Measurements from ENCODE around the gene SPG11.
A peak's percentile ranks its signal among the peaks of the same experiment; 100 is the strongest.

Gene SPG11

DNA sequence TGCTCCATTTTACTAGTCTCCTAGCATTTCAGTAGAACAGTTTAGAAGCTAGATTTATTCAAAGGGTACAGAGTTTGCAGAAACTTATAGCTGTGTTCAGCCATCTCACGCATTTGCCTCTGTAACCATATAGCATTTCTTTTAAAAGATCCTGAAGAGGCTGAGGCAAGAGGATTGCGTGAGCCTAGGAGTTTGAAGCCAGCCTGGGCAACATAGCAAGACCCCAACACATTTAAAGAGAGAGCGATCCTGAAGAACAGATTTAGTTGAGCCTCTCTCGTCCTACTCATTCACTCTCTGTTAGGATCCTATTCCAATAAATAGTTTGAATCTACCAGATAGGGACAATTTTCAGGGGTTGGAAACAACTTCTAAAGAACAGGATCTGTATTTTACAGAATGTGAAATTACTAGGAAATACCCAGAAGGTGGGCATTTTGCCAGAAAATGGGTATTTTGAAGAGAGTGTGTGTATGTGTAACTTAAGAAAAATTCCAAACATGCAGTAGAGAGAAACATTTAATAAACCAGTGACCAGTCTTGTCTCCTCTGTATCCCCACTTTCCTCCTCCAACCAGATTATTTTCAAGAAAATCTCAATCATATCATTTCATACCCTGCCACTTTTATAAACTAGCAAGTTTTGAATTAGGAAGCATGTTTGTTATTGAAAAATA is 122.0 kb downstream of the SPG11 start:
- peaks cover 80% of the 10 kb centered on the region for H3K79me2 ChIP-seq (ENCODE audit: insufficient read depth, low read length)
- H3K9me3 ChIP-seq (ENCODE audit: insufficient read depth, low read depth, low read length): no peaks in the 10 kb centered on the region
- H3K9me2 ChIP-seq (replicated peaks; ENCODE audit: low read depth, low read length): no peaks in the 10 kb centered on the region
- no peak overlapping the region for H2AFZ ChIP-seq (ENCODE audit: low read length)
- H3K9ac ChIP-seq (ENCODE audit: low read depth, low read length, poor library complexity, severe bottlenecking): peak overlapping the region; percentile 7
- H3F3A ChIP-seq (ENCODE audit: low read depth): no peaks in the 10 kb centered on the region
- H3K36me3 ChIP-seq (ENCODE audit: insufficient read depth, low read length): no peaks in the 10 kb centered on the region
- H4K20me1 ChIP-seq (ENCODE audit: insufficient read depth, low read length, poor library complexity, severe bottlenecking): peaks cover 61% of the 10 kb centered on the region
- peaks cover 47% of the 10 kb centered on the region for H3K4me1 ChIP-seq (ENCODE audit: insufficient read depth, low read length, poor library complexity, severe bottlenecking)
- TF ChIP-seq, protein P1, sequence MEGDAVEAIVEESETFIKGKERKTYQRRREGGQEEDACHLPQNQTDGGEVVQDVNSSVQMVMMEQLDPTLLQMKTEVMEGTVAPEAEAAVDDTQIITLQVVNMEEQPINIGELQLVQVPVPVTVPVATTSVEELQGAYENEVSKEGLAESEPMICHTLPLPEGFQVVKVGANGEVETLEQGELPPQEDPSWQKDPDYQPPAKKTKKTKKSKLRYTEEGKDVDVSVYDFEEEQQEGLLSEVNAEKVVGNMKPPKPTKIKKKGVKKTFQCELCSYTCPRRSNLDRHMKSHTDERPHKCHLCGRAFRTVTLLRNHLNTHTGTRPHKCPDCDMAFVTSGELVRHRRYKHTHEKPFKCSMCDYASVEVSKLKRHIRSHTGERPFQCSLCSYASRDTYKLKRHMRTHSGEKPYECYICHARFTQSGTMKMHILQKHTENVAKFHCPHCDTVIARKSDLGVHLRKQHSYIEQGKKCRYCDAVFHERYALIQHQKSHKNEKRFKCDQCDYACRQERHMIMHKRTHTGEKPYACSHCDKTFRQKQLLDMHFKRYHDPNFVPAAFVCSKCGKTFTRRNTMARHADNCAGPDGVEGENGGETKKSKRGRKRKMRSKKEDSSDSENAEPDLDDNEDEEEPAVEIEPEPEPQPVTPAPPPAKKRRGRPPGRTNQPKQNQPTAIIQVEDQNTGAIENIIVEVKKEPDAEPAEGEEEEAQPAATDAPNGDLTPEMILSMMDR (conservative IDR thresholded peaks at IDR 0.05; ENCODE audit: low read length): no peak
- no peak for TF ChIP-seq EZH2phosphoT487 (IDR thresholded peaks at IDR 0.05; ENCODE audit: borderline replicate concordance)
- no peaks in the 10 kb centered on the region for H3K27me3 ChIP-seq (ENCODE audit: insufficient read depth, low read length, poor library complexity, severe bottlenecking)
- H3K4me2 ChIP-seq (ENCODE audit: low read depth, low read length, poor library complexity, severe bottlenecking): peak overlapping the region; percentile 52
- H3K4me3 ChIP-seq (ENCODE audit: low read length, poor library complexity, severe bottlenecking): peak overlapping the region; percentile 45

DNA sequence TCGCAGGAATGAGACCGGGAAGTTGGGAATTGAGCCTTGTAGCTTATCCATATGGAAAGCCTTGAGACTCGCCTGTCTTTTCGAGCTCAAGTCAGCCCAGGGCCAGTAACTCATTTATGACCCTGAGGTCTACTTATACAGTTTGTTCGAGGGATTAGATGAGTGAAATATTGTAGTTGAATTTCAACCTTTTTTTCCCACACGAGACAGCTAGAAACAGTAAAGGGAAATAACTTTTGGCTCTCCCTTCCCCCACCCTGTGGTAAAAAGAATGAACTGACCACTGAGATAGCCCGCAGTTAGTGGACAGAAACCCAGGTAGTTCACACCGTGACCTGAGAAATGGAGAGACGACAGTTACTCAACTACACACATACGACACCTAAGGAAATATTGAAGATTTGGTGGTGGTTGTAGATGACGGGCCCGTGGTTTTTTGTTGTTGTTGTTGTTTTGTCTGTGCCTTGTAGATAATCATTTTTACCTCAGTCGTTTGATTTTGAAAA is 125.7 kb downstream of the SPG11 start:
- H3K27me3 ChIP-seq (ENCODE audit: insufficient read depth, low read length, poor library complexity, severe bottlenecking): no peaks in the 10 kb centered on the region

DNA sequence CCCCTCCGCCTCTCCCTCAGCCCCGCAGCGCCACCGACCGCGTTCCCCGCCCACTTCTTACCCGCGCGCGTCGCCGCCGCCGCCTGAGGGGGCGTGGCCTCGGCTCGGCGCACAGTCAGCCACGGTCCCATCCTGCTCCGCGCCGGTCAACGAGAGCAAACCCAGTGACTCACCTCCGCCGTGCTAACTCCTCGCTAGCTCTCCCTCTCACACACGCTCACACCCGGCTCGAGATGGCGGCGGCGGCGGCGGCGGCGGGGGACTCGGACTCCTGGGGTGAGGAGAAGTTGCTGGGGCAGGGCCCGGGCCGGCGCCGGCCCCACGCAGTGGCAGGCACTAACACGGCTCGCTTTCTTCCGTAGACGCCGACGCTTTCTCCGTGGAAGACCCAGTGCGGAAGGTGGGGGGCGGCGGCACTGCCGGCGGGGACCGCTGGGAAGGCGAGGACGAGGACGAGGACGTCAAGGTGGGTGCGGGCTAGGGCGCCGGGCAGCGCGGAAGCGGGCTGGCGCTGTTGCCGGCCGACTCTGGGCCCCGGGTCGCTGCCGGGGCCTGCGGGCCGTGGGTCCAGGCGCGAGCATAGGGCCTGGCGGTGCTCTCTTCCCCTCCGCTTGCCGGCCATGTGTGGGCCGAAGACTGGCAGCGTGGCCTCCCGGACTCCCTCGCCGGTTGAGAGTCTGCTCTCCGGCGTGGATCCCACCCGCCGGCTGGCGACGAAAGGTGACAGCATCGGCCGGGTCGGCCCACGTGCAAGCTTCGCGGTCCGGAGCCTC is 126.3 kb downstream of the SPG11 start, which contains the start of gene EIF3J:
Gene EIF3J, plus strand, starts transcription at position 186 of the 773 bp plus-strand sequence. Its CDS starts 48 bp downstream, at position 234.
- H3K27me3 ChIP-seq (ENCODE audit: insufficient read depth, low read length, poor library complexity, severe bottlenecking): no peaks in the 10 kb centered on the region
- peak within 1 kb of the TSS; percentile 88 for H3K4me3 ChIP-seq (ENCODE audit: low read length, poor library complexity, severe bottlenecking)
- peaks cover 30% of the 10 kb centered on the region for H4K20me1 ChIP-seq (ENCODE audit: insufficient read depth, low read length, poor library complexity, severe bottlenecking)
- H3K9me3 ChIP-seq (ENCODE audit: insufficient read depth, low read depth, low read length): no peaks in the 10 kb centered on the region
- peak within 1 kb of the TSS; percentile 88 for H2AFZ ChIP-seq (ENCODE audit: low read length)
- H3K79me2 ChIP-seq (ENCODE audit: insufficient read depth, low read length): peaks cover 64% of the 10 kb centered on the region
- H3K9ac ChIP-seq (ENCODE audit: low read depth, low read length, poor library complexity, severe bottlenecking): peak within 1 kb of the TSS; percentile 88
- no peak for TF ChIP-seq EZH2phosphoT487 (IDR thresholded peaks at IDR 0.05; ENCODE audit: borderline replicate concordance)
- TF ChIP-seq, protein P1 (conservative IDR thresholded peaks at IDR 0.05; ENCODE audit: low read length): no peak
- no peaks in the 10 kb centered on the region for H3K36me3 ChIP-seq (ENCODE audit: insufficient read depth, low read length)
- no peaks in the 10 kb centered on the region for H3F3A ChIP-seq (ENCODE audit: low read depth)
- H3K4me2 ChIP-seq (ENCODE audit: low read depth, low read length, poor library complexity, severe bottlenecking): peak within 1 kb of the TSS; percentile 96
- H3K9me2 ChIP-seq (replicated peaks; ENCODE audit: low read depth, low read length): no peaks in the 10 kb centered on the region
- H3K4me1 ChIP-seq (ENCODE audit: insufficient read depth, low read length, poor library complexity, severe bottlenecking): peaks cover 46% of the 10 kb centered on the region

More for the DNA sequence above, 125.7 kb downstream of the SPG11 start:
- Histone ChIP-seq H3K79me2 (ENCODE audit: insufficient read depth, low read length) (peaks cover 70% of the 10 kb centered on the region), H3K9me2 (replicated peaks; ENCODE audit: low read depth, low read length) (no peaks in the 10 kb centered on the region), H3K36me3 (ENCODE audit: insufficient read depth, low read length) (no peaks in the 10 kb centered on the region), H3K4me1 (ENCODE audit: insufficient read depth, low read length, poor library complexity, severe bottlenecking) (peaks cover 51% of the 10 kb centered on the region), H3K9me3 (ENCODE audit: insufficient read depth, low read depth, low read length) (no peaks in the 10 kb centered on the region), H3K9ac (ENCODE audit: low read depth, low read length, poor library complexity, severe bottlenecking) (peak overlapping the region; percentile 84), H3F3A (ENCODE audit: low read depth) (no peaks in the 10 kb centered on the region), H3K4me2 (ENCODE audit: low read depth, low read length, poor library complexity, severe bottlenecking) (peak overlapping the region; percentile 94), H3K4me3 (ENCODE audit: low read length, poor library complexity, severe bottlenecking) (peak overlapping the region; percentile 88), H4K20me1 (ENCODE audit: insufficient read depth, low read length, poor library complexity, severe bottlenecking) (peaks cover 37% of the 10 kb centered on the region), H2AFZ (ENCODE audit: low read length) (peak overlapping the region; percentile 70)
- TF ChIP-seq, protein P1 (conservative IDR thresholded peaks at IDR 0.05; ENCODE audit: low read length): no peak
- TF ChIP-seq EZH2phosphoT487 (IDR thresholded peaks at IDR 0.05; ENCODE audit: borderline replicate concordance): no peak
